ENCODE measurements around the gene ZNF189.

ZNF189 gene

GRCh38 chr9:101388507-101388993 is 10.1 kb upstream of the ZNF189 start:
- Histone ChIP-seq H4K20me1 (ENCODE audit: insufficient read depth, low read length, poor library complexity, severe bottlenecking) (peaks cover 9% of the 10 kb centered on the region), H3K9ac (ENCODE audit: low read depth, low read length, poor library complexity, severe bottlenecking) (no peak overlapping the region), H3K4me1 (ENCODE audit: insufficient read depth, low read length, poor library complexity, severe bottlenecking) (peaks cover 5% of the 10 kb centered on the region), H3K27me3 (ENCODE audit: insufficient read depth, low read length, poor library complexity, severe bottlenecking) (no peaks in the 10 kb centered on the region), H3F3A (ENCODE audit: low read depth) (peaks cover 5% of the 10 kb centered on the region; the same call in 1 of the 2 replicates), H3K4me2 (ENCODE audit: low read depth, low read length, poor library complexity, severe bottlenecking) (no peak overlapping the region), H3K36me3 (ENCODE audit: insufficient read depth, low read length) (peaks cover 27% of the 10 kb centered on the region), H2AFZ (ENCODE audit: low read length) (no peak overlapping the region), H3K4me3 (ENCODE audit: low read length, poor library complexity, severe bottlenecking) (no peak overlapping the region), H3K9me2 (replicated peaks; ENCODE audit: low read depth, low read length) (no peaks in the 10 kb centered on the region), H3K9me3 (ENCODE audit: insufficient read depth, low read depth, low read length) (no peaks in the 10 kb centered on the region), H3K79me2 (ENCODE audit: insufficient read depth, low read length) (peaks cover 26% of the 10 kb centered on the region)
- TF ChIP-seq EZH2phosphoT487 (IDR thresholded peaks at IDR 0.05; ENCODE audit: borderline replicate concordance) (no peak), CTCF (conservative IDR thresholded peaks at IDR 0.05; ENCODE audit: low read length) (peak; percentile 39)

GRCh38 chr9:101393135-101393534 is 5.5 kb upstream of the ZNF189 start:
- H3K27me3 ChIP-seq (ENCODE audit: insufficient read depth, low read length, poor library complexity, severe bottlenecking): no peaks in the 10 kb centered on the region
- no peak for TF ChIP-seq EZH2phosphoT487 (IDR thresholded peaks at IDR 0.05; ENCODE audit: borderline replicate concordance)
- no peak for TF ChIP-seq CTCF (conservative IDR thresholded peaks at IDR 0.05; ENCODE audit: low read length)
- H3K79me2 ChIP-seq (ENCODE audit: insufficient read depth, low read length): peaks cover 72% of the 10 kb centered on the region
- no peak overlapping the region for H2AFZ ChIP-seq (ENCODE audit: low read length)
- H3K4me2 ChIP-seq (ENCODE audit: low read depth, low read length, poor library complexity, severe bottlenecking): peak overlapping the region; percentile 35
- no peaks in the 10 kb centered on the region for H3K9me2 ChIP-seq (replicated peaks; ENCODE audit: low read depth, low read length)
- peaks cover 2% of the 10 kb centered on the region; the same call in 1 of the 2 replicates for H3F3A ChIP-seq (ENCODE audit: low read depth)
- peaks cover 24% of the 10 kb centered on the region for H3K36me3 ChIP-seq (ENCODE audit: insufficient read depth, low read length)
- peak overlapping the region; percentile 20 for H3K4me3 ChIP-seq (ENCODE audit: low read length, poor library complexity, severe bottlenecking)
- no peaks in the 10 kb centered on the region for H3K9me3 ChIP-seq (ENCODE audit: insufficient read depth, low read depth, low read length)
- H3K9ac ChIP-seq (ENCODE audit: low read depth, low read length, poor library complexity, severe bottlenecking): no peak overlapping the region
- peaks cover 24% of the 10 kb centered on the region for H3K4me1 ChIP-seq (ENCODE audit: insufficient read depth, low read length, poor library complexity, severe bottlenecking)
- H4K20me1 ChIP-seq (ENCODE audit: insufficient read depth, low read length, poor library complexity, severe bottlenecking): peaks cover 13% of the 10 kb centered on the region

- no peak for TF ChIP-seq EZH2phosphoT487 (IDR thresholded peaks at IDR 0.05; ENCODE audit: borderline replicate concordance)
- no peak for TF ChIP-seq CTCF (conservative IDR thresholded peaks at IDR 0.05; ENCODE audit: low read length)
- Histone ChIP-seq H3K27me3 (ENCODE audit: insufficient read depth, low read length, poor library complexity, severe bottlenecking) (no peaks in the 10 kb centered on the region), H3K4me2 (ENCODE audit: low read depth, low read length, poor library complexity, severe bottlenecking) (peak overlapping the region; percentile 91), H3K9ac (ENCODE audit: low read depth, low read length, poor library complexity, severe bottlenecking) (no peak overlapping the region), H3K79me2 (ENCODE audit: insufficient read depth, low read length) (peaks cover 84% of the 10 kb centered on the region), H3K36me3 (ENCODE audit: insufficient read depth, low read length) (peaks cover 11% of the 10 kb centered on the region), H3F3A (ENCODE audit: low read depth) (no peaks in the 10 kb centered on the region), H2AFZ (ENCODE audit: low read length) (no peak overlapping the region), H4K20me1 (ENCODE audit: insufficient read depth, low read length, poor library complexity, severe bottlenecking) (peaks cover 15% of the 10 kb centered on the region), H3K4me3 (ENCODE audit: low read length, poor library complexity, severe bottlenecking) (peak overlapping the region; percentile 19), H3K9me3 (ENCODE audit: insufficient read depth, low read depth, low read length) (no peaks in the 10 kb centered on the region), H3K4me1 (ENCODE audit: insufficient read depth, low read length, poor library complexity, severe bottlenecking) (peaks cover 28% of the 10 kb centered on the region), H3K9me2 (replicated peaks; ENCODE audit: low read depth, low read length) (no peaks in the 10 kb centered on the region)
Observed at GRCh38 chr9:101394687-101395086, 4.0 kb upstream of the ZNF189 start.

All from Loucy (cell line).